ENCODE results near the gene PTTG1IP. TPM values are rescaled to one million over a fixed set of nuclear protein-coding genes. Genes with fewer than 3 reads are reported as not detected.
A peak's percentile ranks its signal among the peaks of the same experiment; 100 is the strongest.

The PTTG1IP gene
- total RNA-seq, 1 donor from 2014 or later, result 73.9 TPM

DNA sequence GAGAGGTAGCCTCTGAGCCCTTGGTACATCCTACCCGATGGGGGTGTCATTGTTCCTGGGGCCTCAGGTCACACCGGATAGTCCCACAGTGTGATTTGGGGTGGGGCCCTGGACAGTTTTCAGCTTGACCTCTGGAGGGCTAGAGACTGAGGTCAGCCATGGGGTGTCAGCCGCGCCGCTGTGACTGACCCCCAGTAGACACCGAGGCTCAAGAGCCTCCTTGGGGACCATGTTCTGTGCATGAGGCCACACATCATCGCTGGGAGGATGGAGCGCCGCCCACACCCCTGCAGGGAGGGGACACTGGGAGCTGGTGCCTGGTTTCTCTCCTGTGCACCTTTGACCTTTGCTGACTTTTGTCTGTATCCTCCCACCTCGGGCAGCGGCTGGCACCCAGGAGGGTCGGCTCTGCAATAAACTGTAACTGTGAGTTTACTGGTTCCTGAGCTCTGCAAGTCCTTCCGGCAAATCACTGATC is 24.6 kb upstream of the PTTG1IP start:
- DNase-seq (ENCODE audit: low spot score), result no peak
- ATAC-seq, result no peak

DNA sequence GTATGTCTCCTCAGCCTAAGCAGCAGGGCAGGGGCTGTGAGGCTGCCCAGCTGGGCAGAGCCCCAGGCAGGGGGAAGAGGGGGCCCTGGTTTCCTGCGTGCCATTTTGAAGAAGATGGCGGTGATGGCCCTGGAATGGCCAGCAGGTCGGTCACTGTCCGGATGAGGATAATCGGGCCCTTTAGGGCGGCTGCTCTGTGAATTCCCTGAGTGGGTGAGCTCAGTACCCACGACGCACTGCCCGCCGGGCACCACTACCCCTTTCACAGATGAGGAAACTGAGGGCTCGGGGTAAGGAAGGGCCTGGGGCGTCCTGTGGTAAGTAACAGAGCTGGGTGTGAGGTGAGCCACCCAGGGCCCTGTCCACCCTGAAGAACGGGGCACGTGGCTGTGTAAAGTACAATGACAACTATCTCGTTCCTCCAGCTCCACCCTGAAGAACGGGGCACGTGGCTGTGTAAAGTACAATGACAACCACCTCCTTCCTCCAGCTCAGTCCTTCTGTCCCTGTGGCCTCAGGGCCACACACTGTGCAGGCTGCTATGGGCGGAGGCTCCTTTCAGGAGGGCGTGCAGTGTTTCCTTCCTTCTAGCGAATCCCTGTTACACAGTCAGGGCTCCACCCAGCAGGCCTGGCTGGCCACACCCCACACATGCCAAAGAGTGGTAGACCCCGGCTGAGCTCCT is 24.0 kb upstream of the PTTG1IP start:
- DNase-seq (ENCODE audit: low spot score), result no peak
- no peak for ATAC-seq

DNA sequence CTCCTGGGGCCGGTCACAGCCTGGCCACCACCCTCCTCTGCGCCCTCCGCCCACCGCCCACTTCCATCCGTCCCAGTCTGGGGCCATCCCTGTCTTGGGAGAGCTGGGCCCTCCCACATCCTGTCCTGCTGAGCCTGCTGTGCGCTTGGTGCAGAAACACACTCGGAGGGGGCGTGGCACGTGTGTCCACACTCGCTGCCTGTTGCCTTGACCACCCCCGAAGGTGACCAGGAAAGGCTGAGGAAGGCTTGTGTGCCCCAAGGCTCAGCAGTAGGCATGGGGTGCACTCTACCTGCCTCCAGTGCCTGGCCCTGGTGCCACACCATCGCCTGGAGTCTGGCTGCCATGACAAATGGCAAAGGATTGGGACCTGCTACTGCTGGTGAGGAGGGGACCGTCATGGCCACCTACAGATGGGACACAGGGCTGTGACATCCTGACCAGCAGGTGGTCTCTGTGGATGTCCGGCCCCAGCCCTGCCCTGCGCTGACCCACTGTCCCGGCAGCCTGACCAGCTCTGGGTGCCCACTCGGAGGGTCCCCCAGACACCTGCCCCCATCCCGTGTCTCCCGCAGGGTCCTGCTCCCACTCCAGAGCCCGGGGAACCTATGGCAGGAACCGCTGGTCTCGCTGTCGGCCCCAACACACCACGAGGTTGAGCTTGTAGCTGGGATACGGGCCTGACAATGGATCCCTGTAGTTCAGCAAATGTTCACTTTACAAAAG is 23.2 kb upstream of the PTTG1IP start:
- ATAC-seq, result no peak
- no peak for DNase-seq (ENCODE audit: low spot score)

DNA sequence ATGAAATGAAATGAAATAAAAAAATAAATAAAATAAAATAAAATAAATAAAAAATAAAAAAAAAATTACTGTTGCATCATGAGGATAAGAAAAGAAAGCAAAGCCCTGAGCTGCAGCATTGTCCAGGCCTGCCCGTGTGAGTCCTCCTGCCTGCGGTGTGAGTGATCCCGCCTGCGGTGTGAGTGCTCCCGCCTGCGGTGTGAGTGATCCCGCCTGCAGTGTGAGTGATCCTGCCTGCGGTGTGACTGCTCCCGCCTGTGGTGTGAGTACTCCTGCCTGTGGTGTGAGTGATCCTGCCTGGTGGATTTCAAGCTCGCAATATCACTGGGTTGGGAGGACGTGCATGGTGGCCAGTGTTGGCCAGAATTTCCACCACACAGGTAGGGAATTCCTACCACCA is 22.4 kb upstream of the PTTG1IP start:
- DNase-seq (ENCODE audit: low spot score) (no peak), ATAC-seq (no peak)

DNA sequence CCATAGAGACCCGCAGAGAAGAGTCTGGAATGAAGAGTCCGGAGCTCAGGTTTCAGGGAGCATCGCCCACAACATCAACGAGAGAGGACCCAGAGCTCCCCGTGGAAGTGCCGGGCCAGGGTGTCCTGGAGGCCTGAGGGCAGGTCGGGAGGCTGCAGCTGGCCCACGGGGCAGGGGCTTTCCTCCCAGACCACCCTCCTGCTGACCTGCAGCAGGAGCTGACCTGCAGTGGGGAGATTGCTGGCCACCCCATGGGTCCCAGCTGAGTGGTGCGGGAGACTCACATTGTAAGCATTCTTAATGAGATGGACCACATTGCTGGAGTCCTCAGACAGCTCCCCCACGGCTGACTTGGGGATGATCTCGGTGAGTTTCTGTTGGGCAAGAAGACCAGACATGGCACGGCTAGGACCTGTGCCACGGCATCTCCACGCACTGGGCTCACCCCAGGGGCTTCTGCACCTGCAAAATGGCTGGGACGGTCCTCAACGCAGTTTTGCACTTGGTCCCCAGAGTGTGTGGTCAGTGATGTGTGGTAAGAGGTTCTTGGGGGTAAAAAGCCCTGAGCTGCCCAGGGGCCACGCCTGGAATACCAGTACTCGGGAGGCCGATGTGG is 21.3 kb upstream of the PTTG1IP start:
- no peak for ATAC-seq
- no peak for DNase-seq (ENCODE audit: low spot score)

DNA sequence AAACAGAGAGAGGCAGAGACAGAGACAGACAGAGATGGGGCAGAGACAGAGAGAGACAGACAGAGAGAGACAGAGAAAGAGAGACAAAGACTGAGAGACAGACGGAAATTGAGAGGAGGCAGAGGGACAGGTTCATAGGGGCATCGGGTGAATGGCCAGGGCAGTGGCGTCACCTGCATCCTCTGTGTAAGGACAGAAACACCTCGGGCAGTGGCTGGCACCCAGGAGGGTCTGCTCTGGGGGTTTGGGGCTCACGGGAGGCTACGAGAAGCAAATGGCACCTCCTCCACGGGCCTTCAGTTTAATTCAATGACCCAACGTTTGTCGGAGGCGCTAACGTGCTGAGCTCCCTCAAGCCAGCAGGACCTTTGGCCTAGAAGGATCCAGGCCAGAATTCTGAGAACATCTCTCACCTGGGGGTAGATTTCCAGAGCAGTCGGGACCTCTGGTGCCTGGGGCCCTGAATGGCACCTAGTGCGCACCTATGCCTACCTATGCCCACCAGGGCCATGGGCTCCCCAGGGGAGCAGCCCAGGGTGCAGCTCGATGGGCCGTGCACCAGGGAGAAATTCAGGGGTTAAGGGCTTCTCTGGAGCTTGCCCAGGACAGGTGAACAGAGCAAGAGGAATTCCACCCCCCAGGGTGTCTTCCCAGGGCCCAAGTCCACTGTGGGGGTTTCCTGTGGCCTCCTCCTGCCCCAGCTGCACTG is 20.6 kb upstream of the PTTG1IP start:
- DNase-seq (ENCODE audit: low spot score) (no peak), ATAC-seq (peak; percentile 64)

DNA sequence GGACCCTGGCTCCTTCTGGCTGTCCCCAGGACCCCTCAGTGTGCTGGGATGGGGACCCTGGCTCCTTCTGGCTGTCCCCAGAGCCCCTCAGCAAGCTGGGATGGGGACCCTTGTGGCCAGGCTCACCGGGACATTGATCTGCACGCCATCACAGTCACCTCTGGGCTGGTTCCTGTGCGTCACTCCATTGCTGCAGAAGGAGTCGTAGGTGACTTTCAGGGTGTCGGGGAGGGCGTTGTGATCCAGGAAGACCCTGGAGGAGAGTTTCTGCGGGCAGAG is 19.7 kb upstream of the PTTG1IP start:
- DNase-seq (ENCODE audit: low spot score), result no peak
- ATAC-seq, result no peak

DNA sequence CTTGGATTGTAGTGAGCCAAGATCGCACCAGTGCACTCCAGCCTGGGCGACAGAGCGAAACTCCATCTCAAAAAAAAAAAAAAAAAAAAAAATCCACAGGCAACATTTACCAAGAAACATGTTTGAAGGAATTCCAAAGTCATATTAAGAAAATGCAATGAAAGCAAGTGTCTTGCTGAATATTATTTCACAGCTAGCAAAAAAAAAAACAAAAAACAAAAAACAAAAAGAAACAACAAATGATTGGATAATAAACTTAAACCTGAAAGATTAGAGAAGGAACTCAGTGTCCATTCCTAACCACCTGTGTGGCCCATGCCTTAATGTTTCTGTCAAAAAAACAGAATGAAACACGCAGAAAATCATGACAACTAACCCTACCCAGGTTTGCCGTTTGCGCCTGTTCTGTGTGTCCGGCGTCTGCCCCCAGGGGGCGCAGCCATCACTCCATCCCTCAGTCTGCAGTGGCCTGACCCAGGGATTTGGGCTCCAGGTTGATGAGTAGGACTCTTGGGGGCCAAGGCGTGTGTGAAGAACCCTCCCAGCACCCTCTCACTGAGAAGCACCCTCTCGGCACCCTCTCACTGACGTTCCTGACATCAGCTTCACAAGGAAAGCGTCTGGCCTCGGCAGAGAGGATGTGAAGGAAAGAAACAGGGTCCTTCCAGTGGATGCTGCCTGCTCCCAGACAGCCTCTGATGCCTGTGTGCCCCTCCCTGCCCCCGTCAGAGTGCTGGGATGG is 19.2 kb upstream of the PTTG1IP start:
- no peak for DNase-seq (ENCODE audit: low spot score)
- peak; percentile 71 for ATAC-seq

DNA sequence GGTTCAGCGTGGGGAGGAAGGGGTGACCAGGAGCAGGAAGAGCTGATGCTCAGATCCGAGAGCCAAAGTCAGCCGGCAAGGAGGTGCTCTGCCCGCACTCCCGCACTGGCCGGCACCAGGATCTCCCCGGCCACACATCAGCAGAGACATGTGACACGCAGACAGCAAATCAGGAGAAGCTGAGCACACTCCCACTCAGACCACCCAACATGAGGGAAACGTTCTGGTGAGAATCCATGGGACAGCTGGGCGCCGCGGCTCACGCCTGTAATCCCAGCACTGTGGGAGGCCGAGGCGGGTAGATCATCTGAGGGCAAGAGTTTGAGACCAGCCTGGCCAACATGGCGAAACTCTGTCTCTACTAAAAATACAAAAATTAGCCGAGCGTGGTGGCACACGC is 18.6 kb upstream of the PTTG1IP start:
- ATAC-seq (no peak), DNase-seq (ENCODE audit: low spot score) (no peak)

DNA sequence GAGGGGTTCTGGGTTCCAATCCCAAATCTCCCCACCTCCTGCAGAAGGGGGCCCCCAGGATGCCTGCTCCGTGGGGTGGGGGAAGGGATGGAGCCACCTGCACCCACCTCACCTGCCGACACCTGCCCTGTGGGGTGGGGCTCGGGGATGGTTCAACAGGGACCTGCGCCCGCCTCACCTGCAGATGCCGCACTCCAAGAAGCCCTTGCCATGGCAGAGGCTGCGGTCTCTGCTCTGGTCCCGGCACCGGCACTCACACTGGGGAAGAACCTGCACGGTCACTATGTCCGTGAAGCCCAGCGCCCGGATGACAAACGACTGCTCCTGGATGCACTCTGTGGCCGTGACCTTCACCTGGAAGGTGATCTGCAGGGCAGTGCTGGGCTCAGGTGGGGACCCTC is 18.1 kb upstream of the PTTG1IP start:
- DNase-seq (ENCODE audit: low spot score) (no peak), ATAC-seq (no peak)

DNA sequence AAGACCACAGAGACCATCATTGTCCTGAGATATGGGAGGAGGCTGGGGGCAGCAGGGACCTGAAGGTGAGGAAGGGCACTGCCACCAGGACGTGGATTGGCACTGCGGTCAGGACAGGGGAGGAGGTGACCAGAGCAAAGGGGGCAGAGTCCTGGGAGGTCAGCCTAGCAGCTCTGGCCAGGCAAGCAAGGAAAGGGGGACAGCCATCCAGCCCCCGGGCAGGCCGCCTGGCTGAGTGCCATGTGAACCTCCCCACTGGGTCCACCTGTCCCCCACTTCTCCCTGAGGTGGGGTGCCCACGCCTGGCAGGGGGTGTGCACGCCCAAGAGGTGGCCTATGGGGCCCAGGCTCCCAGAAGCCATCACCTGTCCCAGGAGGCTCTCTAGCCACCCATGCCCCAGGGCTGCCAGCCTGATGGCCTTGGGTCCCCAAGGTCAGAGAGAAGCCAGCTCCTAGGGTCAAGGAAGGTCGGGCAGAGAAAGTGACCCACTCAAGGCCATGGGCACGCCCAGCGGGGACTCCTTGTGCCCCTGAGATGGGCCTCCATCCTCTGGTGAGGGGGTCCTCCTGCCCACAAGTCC is 17.6 kb upstream of the PTTG1IP start:
- no peak for ATAC-seq
- DNase-seq (ENCODE audit: low spot score), result no peak

DNA sequence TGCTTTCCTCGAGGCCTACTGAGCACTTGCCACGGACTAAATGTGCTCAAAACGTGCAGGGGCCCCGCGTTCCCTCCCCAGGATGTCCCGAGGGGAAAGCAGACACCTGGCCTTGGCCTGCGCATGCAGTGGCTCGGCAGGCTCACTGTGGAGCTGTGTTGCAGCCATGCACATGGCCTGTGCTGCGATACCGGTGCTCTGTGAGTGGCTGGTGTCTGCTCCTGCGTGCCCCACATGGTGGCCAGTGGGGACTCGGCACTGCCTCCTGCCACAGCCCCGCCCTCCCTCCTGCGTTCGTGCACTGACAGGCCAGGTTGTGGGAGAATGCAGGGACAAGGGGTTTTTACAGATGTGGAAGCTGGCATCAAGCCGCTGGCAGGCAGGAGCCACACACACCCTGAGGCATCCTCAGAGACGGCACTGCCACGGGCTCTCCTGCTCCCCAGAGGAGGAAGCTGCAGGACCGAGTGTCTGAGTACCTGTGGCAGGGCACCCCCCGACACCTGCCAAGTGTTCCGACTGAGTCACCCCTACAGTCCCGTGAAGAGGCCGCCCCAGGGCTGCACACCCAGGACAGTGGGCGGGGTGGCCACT is 16.9 kb upstream of the PTTG1IP start:
- no peak for DNase-seq (ENCODE audit: low spot score)
- no peak for ATAC-seq

DNA sequence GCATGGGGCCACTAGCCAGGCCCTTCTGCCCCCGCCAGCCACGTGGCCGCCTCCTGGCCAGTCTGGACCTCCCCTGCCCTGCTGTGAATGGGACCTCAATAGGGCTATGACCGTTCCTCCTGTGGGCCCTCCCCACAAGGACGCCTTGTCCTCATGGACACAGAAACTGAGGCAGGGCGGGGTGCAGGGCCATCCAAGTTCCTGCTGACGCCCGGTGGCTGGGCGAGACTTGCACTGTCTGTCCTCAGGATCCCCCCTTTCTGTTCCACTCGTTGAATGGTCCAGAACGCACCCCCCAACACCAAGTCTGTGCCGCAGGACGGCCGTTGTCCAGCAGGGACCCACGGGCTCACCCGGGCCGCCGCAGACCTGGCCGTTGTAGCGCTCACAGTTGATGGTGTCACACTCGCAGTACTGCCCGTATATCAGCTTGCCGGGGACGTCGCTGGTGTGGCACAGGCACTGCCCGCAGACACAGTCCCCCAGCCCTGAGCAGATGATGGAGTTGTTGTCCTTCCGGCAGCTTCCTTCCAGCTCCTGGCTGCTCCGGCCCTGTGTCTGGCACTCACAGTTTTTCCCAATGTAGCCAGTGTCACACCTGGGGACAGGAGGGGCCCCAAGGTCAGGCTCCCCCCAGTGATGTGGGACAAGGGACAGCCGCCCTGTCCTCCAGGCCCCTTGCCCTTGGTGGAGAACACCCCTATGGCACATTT is 16.3 kb upstream of the PTTG1IP start:
- ATAC-seq (no peak), DNase-seq (ENCODE audit: low spot score) (no peak)

DNA sequence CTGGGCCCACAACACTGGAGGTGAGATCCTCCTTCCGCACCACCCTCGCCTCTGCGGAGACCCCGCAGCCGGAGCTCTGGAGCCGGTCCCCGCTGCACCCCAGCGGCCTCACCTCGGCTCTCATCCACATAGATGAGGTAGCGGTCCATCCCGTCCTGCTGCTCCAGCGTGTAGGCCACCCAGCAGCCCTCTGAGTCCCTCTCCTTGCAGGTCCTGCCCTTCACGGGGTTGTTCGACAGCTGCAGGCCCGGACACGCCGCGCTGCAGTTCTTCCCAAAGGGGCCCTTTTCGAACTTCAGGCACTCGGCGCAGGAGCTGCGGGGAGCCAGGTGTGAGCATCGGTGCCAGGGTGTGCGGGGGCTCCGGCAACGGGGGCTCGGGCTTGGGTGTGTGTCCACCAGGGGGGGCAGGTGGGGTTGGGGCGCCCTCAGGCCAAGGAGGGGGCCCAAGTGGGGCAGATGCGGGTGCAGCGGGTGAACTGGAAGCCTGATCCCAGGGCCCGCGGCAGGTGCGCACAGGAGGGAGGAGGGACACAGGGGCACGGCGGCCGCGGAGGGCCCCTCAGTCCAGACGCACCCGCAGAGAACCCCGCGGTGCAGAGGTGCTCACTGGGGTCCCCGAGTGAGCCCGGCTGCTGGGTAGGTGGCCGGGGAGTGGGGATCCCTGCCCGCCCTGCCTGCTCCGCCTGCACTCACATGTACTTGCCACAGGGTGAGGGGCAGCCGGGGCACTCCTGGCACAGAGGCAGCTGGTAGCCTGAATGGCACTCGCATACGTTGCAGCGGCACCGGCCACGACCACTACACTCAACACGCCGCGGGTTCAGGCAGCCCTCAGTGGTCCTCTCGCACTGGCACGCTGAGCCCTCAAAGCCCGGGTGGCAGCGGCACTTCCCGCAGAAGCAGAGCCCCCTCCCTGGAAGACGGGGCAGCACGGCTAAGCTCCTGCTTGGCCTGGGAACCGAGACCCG is 15.4 kb upstream of the PTTG1IP start:
- DNase-seq (ENCODE audit: low spot score), result no peak
- ATAC-seq, result no peak

DNA sequence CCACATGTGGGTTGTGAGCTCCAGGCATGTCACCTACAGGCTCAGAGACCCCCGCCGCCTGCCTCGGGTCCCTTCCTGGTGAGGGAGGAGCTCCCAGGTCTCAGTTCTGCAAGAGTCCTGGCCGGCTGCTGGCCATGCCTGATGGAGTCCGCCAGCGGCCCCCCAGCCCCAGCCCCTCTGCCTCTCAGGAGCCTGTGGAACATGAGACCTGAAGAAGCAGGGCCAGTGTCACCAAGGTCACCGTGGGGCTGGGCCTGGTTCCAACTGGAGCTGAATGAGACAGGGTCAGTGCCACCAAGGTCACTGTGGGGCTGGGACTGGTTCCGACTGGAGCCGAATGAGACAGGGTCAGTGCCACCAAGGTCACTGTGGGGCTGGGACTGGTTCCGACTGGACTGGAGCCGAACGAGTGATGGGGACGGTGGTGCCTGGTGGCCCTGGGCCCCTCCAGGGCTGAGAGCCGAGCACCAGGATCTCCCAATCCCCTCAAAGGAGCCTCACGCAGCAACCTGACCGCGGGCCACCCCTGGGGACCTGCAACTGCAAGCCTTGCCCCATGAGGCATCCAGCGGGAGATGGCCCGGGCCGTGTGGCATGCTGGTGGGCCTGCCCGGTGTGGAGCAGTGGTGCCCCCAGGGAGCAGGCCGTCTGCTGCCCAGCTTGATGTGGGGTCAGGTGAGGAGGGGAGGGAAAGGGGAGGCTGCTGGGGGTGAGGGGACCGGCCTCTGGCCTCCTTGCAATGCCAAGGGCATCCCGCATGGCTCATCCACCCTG is 14.5 kb upstream of the PTTG1IP start:
- DNase-seq (ENCODE audit: low spot score), result peak; percentile 78

DNA sequence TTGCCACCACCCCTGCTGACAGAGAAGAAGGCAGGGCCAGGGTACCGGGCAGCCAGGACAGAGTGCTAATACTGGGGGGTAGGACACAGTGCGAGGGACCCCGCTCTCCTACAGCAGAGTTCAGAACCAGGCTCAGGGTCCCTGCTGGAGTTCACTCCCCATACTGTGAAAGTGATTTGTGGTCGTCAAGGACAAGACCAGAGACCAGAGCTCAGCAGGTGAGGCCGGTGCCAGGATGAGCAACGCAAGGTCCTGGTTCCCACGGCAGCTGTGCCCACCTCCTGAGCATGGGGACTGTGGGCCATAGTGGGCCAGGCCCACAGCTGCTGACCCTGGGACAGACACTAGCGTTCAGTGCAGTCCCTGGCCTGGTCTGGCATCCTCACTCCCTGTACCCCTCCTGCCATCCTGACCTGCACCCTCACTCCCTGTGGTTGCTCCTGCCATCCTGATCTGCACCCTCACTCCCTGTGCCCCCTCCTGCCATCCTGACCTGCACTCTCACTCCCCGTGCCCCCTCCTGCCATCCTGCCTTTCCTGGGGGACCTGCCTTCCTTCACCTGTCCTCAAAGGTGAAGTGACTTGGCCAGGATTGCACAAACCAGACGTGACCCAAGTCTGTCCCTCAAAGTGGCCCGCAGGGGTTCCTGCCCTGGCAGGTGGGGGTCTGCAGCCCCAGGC is 13.8 kb upstream of the PTTG1IP start:
- DNase-seq (ENCODE audit: low spot score), result no peak
- ATAC-seq, result no peak

More for the DNA sequence above, 14.5 kb upstream of the PTTG1IP start:
- peak; percentile 69 for ATAC-seq
